G401.6 (cell line): ENCODE results near the gene HSPA12A.

Experiments
- FAIRE-seq: peaks from 2 replicates; lab custom pipeline; 2012; peaks lifted over from hg19 to GRCh38; lab: Jason Lieb, UNC

Gene HSPA12A, protein sequence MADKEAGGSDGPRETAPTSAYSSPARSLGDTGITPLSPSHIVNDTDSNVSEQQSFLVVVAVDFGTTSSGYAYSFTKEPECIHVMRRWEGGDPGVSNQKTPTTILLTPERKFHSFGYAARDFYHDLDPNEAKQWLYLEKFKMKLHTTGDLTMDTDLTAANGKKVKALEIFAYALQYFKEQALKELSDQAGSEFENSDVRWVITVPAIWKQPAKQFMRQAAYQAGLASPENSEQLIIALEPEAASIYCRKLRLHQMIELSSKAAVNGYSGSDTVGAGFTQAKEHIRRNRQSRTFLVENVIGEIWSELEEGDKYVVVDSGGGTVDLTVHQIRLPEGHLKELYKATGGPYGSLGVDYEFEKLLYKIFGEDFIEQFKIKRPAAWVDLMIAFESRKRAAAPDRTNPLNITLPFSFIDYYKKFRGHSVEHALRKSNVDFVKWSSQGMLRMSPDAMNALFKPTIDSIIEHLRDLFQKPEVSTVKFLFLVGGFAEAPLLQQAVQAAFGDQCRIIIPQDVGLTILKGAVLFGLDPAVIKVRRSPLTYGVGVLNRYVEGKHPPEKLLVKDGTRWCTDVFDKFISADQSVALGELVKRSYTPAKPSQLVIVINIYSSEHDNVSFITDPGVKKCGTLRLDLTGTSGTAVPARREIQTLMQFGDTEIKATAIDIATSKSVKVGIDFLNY

DNA sequence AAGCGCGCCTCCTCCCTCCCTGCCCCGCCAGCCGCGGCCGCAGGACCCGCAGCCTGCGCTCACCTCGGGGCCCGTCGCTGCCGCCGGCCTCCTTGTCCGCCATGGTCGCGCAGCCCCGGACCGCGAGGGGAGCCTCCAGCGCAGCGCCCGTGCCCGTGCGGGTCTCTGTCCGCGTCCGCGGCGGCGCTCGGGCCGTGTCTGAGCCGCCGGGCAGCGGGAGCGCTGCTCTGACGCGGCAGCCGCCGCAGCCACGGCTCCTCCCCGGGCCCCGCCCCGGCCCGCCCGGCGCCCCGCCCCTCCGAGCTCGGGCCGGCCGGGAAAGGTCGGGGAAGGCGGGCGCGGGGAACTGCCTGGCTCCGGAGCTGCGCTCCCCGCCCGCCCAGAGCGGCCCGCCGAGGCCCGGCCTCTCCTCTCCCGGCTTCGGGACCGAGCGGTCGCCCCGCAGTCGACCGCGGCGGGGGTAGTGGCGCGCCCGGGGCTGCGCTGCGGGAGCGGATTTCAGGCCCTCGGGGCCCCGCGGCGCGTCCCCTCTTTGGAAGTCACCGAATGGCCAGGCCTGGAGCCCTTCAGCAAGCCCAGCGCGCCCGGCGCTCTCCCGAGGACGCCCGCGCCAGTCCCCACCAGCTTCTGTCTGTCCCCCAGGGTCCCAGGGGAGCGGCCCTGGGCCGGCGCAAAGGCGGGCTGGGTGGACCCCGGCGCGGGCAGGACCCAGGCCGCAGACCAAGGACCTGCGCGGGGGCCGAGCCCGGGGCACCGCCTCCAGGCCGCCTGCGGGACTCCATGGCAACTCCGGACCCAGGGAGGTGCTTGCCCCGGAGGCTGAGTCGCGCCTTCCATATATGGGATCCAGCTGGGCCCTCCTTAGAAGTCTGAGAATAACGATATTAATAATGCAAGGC is at the start of gene HSPA12A:
TSS of gene HSPA12A (minus strand) at position 200 of the 899 bp plus-strand sequence. CDS start at position 103, 97 bp downstream.
- no peak for FAIRE-seq

DNA sequence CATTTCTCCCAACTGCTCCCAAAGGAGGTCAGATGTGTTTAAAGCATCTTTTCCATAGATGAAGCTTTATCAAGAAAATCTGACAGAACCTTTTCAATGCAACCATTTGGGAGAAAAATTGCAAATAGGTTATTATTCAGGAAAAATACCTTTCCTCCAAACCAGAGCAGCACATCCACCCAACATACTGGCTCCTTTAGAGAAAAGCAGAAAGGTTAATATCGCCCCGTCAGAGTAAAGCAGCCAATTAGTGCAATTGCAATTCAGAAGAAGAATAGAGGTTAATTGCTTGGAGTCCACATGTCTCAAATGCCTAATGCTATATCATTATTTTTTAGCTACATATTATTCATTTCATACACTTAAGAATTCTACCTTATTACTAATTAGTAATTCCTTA is 48.9 kb upstream of the HSPA12A start:
- FAIRE-seq = no peak

DNA sequence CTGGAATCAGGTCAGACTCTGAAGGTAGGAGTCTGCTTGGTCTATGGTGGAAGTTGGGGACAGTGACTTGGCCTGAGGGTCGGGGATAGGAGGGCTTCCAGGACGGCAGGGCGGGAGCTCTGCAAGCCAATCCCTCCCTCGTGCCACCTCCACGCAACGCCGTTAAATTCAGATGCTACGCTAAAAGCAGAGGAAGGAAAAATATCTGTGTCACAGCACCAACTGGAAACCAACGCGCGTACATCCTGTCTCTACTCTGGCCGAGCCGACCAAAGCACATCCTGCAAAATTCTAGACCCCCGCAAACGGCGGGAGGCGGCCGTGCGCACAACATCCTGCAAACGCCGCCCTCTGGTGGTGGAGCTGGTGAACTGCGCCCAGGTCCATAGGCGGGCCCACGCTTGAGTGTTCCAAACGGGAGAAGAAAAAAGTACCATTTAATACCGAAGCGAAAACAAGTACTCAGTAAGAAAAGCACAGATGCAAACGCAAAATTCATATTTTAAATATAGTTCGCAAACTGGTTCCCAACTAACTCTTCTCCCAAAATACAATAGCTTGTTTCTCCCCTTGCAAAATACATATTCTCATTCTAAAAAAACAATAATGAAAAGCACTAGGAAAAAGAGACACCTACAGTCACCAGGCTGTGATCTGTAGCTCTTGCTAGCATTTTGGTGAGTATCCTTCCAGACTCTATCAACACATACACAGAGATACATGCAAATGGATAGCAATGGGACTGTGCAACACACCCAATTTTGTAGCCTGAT is 45.7 kb upstream of the HSPA12A start:
- peak; percentile 15 for FAIRE-seq

DNA sequence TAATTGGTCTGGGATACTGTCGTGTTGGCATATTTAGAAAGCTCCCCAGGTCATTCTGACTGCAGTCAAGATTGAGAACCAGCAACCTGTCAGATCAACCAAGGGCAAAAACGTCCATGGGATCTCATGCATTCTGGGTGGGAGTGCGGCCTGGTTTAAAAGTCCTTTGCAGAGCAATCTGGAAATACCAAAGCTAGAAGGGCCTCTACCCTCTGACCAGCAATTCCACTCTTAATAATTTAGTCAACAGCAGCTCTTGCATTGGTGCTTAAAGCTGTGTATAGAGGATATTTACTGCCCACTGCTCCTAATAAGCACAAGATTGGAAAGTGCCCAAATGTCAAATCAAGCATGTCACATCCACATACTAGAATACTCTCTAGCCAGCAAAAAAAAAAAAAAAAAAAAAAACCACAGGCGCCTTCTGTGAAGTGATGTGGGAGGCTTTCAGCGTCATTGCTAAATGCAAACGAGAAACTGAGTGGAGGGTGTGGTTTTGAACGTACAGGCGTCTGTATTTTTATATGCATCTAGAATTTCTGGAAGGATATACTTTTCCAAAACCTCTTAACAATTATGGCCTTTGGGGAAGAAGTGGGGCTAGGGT is 44.8 kb upstream of the HSPA12A start:
- FAIRE-seq = no peak

DNA sequence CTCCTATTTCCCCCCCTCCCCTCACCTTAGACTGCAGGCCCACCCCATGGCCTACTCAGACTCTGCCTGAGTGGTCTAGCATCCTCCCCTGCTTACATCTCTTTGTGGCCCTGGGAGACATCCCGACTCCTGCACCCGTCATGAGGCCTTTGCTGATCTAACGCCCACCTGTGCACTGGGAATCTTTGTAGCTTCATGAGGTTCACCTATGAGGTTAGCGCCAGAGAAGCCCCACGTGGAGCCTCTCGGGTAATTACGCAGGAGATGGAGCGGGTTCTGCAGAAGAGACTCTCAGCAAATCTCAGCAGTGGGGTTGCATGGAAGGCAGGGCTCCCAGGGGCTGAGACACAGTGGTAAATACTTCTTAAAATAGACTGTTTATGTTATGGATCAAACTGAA is 43.5 kb upstream of the HSPA12A start:
- FAIRE-seq = no peak

DNA sequence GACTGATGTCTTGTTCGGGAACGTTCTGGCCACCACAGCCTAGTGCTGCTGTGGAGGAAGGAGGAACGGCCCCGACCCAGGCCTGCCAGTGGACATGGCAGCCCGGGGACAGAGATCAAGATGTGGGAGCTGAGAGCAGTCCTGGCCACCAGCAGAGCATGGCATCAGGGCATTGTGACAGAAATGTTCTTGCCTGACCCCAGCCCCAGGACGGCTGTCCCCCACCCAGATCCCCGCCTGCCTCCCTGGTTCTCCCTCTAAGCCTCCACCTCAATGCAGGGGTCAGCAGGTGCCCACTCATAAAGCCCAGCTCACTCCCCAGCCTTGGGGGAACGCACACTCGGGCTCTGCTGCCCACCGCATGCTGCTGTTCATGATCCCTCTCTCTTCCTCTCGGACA is 42.9 kb upstream of the HSPA12A start:
- FAIRE-seq = no peak

DNA sequence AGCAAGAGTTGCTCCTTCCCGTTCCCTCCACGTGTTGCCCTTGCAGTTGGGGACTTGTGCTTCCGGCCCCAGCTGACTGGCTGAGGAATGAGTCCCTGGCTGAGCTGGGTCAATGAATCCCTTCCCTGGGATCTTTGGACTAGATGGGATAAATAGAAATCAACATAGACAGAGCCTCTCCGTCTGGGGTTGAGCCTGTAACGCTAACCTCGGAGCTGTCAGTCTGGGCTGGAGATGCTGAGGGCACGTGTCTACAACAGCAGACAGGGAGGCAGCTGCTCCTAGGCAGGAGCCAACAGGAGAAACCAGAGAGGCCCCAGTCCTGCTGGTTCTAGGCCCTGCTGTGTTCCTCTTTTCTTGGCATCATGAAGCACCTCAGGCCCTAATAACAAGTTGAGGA is 42.3 kb upstream of the HSPA12A start:
- FAIRE-seq = no peak

DNA sequence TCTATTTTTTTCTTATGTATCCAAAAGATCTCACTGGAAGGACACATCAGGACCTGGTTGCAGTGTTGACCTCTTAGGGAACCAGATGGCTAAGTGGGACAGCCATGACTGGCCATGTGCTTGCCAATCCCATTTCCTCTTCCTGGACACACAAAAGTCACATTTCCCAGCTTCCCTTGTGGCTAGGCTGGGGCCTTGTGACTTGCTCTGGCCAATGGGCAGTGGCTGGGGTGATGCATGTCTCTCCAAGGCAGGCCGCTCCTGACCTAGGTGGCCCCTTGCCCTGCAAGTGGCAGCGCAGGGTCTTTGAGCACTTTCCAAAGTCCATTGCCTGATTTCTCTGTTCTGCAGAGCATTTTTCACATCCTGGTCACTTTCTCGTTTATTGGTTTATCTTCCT is 41.7 kb upstream of the HSPA12A start:
- no peak for FAIRE-seq

DNA sequence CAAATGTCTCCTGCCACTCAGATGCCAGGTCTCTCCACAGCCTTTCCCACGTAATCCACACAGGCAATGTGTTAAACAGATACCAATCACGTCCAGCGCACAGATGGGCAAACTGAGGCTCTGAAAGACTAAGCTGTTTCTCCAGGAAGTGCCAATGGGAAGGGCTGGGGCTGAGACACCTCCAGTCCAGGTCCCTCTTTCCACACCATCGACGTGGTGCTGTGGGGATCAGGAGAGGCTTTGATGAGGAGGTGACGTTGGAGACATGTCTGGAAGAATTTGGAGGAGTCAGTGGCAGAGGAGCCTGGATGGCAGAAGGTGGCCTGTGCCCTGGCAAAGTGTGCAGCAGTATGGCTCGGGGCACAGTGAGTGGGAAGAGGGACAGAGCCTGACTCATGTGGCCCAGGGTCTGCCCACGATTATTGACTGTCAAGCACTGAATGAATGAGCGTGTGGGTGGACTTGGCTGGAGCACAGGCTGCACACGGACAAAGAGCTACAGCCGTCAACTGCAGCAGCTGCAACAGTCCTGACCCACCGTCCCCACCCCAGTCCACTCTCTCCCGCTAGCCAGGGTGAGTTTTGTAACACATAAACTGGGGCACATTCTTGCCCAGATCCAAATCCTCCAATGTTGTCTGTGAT is 40.8 kb upstream of the HSPA12A start:
- no peak for FAIRE-seq

DNA sequence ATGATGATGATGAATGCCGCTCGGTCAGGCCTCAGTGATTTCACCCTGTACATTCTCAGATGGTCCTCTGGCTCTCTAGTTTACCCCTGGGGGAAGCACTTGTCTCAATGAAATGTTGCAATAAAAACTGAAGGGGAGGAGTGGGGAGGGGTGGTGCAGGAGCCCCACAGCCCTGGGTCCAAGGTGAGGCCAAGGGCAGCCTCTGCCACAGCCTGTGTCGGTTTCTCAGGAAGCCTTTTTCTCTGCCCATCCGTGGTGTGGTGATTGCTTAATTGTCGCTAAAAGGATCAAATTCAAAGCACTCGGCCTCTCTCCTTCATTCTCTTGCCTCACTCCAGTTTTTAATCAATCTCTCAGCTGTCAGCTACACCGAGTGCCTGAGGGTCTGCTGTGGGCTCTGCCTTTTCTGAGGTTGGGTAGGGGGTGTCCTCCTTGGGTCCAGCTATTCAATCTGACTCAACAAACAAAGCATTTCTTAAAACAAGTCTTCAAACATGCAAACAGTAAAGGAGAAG is 39.1 kb upstream of the HSPA12A start:
- no peak for FAIRE-seq

DNA sequence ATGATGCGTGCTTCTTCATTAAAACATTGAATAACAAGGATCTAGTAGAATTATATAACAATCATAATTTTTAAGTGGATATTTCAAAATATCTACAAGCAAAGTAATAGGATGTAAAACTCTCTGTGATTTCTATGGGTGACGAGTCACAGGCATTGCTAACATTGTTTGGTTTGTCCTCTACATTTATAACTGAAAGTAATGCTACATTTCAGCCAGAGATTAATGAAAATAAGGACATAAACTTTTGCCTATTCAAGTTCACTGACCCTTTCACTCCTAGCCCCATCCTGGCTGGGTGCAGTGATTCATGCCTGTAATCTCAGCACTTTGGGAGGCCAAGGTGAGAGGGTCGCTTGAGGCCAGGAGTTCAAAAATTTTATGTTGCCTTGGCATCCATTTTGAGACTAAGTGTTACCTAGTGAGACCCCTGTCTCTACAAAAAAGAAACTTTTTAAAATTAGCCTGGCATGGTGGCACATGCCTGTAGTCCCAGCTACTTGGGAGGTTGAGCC is 38.4 kb upstream of the HSPA12A start:
- no peak for FAIRE-seq

DNA sequence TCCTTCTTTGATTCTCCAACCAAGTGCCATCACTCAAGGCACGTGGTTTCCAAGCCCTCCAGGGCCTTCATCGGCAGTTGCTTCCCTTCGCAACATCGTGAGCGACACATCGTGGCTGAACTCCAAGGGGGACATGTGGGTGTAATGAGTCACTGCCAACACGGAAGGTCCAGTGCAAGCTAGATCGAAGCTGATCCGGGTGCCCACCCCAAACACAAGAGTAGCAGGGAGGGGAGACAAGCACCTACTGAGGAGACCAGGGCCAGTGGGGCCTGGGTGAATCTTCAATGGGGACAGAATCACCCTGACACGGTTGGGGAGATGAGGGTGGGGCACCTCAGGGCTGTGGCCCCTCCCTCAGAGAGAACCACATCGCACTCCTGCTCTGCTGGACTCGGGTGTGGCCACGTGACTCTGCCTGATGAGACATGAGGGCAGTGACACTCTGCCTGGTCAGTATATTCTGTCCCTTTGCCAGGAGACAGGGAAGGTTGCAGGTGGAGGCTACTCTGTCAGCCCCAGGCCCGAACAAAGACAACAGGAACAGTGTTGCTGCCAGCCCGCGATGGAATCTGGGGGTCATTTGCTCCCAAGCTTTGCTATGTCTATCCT is 36.8 kb upstream of the HSPA12A start:
- no peak for FAIRE-seq

DNA sequence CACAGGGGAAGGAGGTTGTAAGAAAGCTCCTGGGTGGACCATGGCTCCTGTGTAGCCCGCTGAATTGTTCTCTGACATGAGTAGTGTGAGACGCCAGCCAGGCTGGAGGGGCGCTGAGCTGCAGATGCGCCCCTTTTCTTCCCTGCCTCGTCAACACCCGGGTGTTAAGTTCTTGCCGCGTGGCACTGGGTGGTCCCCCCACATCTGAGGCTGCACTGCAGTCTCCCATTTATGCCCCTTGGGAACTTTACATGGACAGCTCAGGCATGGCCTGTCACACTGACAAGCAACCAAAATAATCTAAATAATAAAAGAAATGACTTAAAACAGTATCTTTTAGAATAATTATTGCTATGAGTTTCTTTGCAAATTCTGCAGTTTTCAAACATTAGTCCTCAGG is 34.6 kb upstream of the HSPA12A start:
- no peak for FAIRE-seq

DNA sequence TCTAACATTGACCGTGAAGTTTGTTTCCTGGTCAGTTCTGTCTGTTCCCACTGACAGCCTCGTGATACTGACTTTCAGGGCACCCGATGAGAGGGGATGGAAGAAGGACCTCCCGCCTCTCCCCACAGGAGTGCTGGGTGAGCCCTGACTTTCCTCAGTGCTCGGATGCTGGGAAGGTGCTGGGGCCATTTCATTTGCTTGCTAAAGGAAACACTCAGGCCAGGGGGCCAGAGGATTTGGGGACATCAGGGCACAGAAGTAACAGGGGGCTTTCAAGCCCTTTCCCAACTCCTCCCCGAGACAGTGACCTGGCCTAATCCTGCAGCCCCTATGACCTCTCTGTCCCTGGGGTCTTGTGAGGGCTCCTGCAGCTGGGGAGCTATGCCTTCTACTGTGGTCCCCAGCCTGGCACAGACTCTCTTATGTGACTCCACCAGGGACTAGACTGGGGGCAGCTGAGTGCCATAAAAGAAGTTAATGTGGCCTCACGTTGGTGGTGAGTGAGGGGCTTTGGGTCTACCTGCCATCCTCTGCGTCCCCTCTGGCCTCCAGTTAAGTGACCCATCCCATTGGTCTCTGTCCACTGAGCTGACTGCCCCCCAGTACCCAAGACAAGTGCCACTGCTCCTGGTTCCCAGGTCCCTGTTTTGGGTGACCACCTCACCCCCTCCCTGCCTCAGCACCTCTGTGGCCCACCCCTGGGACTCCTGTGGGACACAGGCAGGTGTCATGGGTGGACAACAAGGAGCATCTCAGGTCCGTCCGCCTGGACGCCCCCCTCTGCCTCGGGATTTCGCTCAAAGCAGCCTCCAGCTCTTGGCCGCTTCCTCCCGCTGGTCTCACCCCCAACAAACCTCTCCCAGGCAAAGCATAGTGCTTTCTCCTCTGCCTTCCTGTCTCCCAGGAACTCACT is 33.4 kb upstream of the HSPA12A start:
- no peak for FAIRE-seq

DNA sequence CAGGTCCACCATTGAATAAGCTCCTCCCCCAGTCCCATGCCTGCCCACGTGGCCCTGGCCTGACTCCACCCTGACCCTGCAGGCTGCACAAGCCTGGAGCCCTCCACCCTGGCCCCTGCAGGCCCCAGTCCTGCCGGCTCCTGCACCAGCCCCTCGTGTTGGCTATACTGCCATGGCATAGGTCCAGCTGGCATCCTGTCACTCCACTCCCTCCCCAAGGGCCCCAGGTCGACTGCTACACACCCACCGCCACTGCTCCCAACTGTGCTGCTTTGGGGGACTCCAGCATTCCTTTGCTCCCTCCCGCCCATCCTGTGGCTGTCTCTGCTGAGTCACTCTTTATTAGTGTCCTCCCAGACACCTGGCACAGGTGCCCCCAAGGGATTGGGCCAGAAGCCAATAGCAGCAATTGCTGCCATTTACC is 32.4 kb upstream of the HSPA12A start:
- no peak for FAIRE-seq

DNA sequence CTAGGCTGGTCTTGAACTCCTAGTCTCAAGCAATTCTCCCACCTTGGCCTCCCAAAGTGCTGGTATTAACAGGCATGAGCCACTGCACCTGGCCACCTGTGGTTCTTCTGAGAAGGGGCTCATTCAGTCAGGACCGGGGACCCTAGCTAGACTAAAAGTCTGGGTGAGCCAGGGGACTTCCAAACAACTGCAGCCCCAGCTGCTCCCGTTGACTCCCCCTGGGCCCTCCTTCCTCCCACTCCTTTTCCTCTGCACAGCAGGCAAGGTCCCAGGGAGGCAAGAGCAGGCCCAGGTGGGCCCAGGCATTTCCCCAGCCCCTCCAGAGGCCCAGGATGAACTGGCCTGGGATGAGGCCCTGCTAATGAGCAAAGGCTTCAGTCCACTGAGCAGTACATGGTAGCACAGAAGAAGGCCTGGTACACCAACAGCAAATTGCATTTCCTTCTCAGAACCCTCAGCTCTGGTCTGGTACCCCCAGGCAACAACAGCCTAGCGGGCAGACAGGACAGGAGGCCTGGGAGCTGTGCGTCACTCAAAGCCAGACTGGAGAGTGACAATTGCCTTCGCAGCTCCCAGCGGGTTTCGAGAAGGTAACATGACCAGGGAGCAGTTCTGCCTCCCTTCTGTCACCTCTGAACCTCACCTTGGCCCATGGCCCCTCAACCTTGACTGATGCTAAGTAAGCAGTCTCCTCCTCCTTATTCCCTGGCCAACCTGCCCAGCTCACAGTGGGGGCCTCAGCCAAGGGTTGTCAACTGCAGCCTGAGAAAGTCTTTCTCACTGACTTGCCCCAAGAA is 30.7 kb upstream of the HSPA12A start:
- FAIRE-seq = no peak

DNA sequence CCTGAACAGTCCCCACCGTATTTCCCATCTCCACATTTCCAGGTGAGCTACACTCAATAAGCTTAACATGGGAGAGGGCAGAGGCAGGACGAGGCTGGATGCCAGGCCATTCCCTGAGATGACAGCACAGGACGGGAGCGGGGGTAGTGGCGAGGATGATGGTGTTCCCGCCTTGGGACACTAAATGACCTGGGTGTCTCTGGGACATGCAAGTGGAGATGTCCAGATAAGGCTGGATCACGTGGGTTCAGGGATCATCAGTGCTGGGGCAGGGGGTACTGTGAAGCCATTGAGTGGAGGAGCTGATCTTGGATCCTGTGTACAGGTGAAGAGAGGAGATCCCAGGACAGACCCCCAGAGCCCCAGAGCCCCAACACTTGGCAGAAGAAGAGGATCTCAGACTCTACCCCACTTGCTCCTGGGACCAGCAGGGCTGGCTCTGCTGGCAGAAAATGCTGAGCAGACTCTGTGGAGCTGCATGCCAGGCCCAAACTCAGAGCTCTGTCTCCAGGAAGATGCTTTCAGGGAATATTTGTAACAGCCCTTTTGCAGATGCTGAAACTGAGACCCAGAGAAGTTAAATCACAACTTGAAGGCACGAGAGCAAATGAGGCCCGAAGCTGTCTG is 29.7 kb upstream of the HSPA12A start:
- FAIRE-seq = no peak
